SK-N-SH (cell line): Measurements from ENCODE around the gene PARD3. TPM values are rescaled to one million over a fixed set of nuclear protein-coding genes. Genes with fewer than 3 reads are reported as not detected.
"Not testable (repeated sequence)": the region's sequence is repeated elsewhere in the genome, so short reads cannot be mapped to it uniquely, and the experiment has no call there.

Source experiments
- CTCF ChIA-PET: fragments of 300-600, 350-600 bp; formaldehyde crosslinking; extraction: SDS; loops from one replicate; lab custom pipeline; 2021; lab: Yijun Ruan, JAX
- POLR2A ChIA-PET: fragments of 350-600 bp; sonication (Branson Sonifier 250); formaldehyde crosslinking; extraction: SDS; loops from one replicate; lab custom pipeline; 2020; ENCODE audit warnings: antibody characterized with exemption, inconsistent platforms; lab: Yijun Ruan, JAX
- DNase-seq: peaks from one replicate; pipeline ENCODE4 v3.0.0; 2012
- H2AFZ ChIP-seq: fragments of 200-600 bp; sonication (generic); 2 replicates; pipeline ENCODE4 v1.8.1; 2016; ENCODE audit warnings: antibody characterized with exemption, mild to moderate bottlenecking, low read depth
- H3F3A ChIP-seq: fragments of 200-600 bp; sonication (generic); replicated peaks from 2 replicates; pipeline ENCODE3; 2016; ENCODE audit warnings: antibody characterized with exemption, mild to moderate bottlenecking; ENCODE audit not compliant: insufficient read depth
- H3K27ac ChIP-seq, 2 experiments: fragments of 200-500 bp in 1 of 2; fragments of 200-600 bp in 1 of 2; sonication (Bioruptor generic) in 1 of 2; sonication (generic), shearing (Covaris generic) in 1 of 2; 2 replicates each; pipeline versions ENCODE4 v1.5.1 to v1.6.1; 2014 to 2016; ENCODE audit warnings: low read depth in 2 of 2, inconsistent platforms in 1 of 2, low read length in 1 of 2, mild to moderate bottlenecking in 1 of 2, mixed read lengths in 1 of 2
- H3K27me3 ChIP-seq: fragments of 200-600 bp; sonication (generic), shearing (Covaris generic); 2 replicates; pipeline ENCODE4 v1.6.1; 2016; ENCODE audit warnings: mixed run types; ENCODE audit not compliant: insufficient read depth
- H3K36me3 ChIP-seq, 2 experiments: fragments of 200-500 bp in 1 of 2; fragments of 200-600 bp in 1 of 2; sonication (Bioruptor generic) in 1 of 2; sonication (generic) in 1 of 2; replicated peaks in 1 of 2; 2 replicates each; pipeline versions ENCODE3 to v1.5.1; 2014 to 2016; ENCODE audit warnings: low read length in 1 of 2, mild to moderate bottlenecking in 1 of 2; ENCODE audit not compliant: insufficient read depth in 2 of 2, control insufficient read depth in 1 of 2
- H3K4me1 ChIP-seq, 2 experiments: fragments of 200-500 bp in 1 of 2; fragments of 200-600 bp in 1 of 2; sonication (Bioruptor generic) in 1 of 2; sonication (generic), shearing (Covaris generic) in 1 of 2; 2 replicates each; pipeline versions ENCODE4 v1.5.1 to v1.6.1; 2014 to 2016; ENCODE audit warnings: low read depth in 1 of 2, low read length in 1 of 2, mixed run types in 1 of 2; ENCODE audit not compliant: insufficient read depth in 2 of 2, control insufficient read depth in 1 of 2
- H3K4me2 ChIP-seq: fragments of 200-600 bp; sonication (generic), shearing (Covaris generic); 2 replicates; pipeline ENCODE4 v1.6.1; 2017; ENCODE audit warnings: mixed run types
- H3K4me3 ChIP-seq, 2 experiments: fragments of 200-500 bp in 1 of 2; fragments of 200-600 bp in 1 of 2; sonication (Bioruptor generic) in 1 of 2; sonication (generic), shearing (Covaris generic) in 1 of 2; 2 replicates each; pipeline versions ENCODE4 v1.5.1 to v1.8.1; 2014 to 2016; ENCODE audit warnings: low read depth in 2 of 2, inconsistent platforms in 1 of 2, low read length in 1 of 2, mild to moderate bottlenecking in 1 of 2, mixed read lengths in 1 of 2, moderate library complexity in 1 of 2
- H3K79me2 ChIP-seq: fragments of 200-600 bp; sonication (generic); 2 replicates; pipeline ENCODE4 v1.8.1; 2017; ENCODE audit warnings: mild to moderate bottlenecking; ENCODE audit not compliant: insufficient read depth
- H3K9ac ChIP-seq: fragments of 200-600 bp; sonication (generic); 2 replicates; pipeline ENCODE4 v1.6.1; 2017; ENCODE audit warnings: mixed run types
- H3K9me2 ChIP-seq: fragments of 200-600 bp; sonication (generic); 2 replicates; pipeline ENCODE4 v1.6.1; 2017; ENCODE audit warnings: mixed run types
- H3K9me3 ChIP-seq: fragments of 200-600 bp; sonication (generic); 2 replicates; pipeline ENCODE4 v1.6.1; 2017; ENCODE audit warnings: mixed run types, mild to moderate bottlenecking, moderate library complexity
- H4K20me1 ChIP-seq: fragments of 200-600 bp; sonication (generic); 2 replicates; pipeline ENCODE4 v1.6.1; 2017; ENCODE audit warnings: mild to moderate bottlenecking, mixed run types; ENCODE audit not compliant: insufficient read depth
- CTCF ChIP-seq: fragments of 200-600 bp; sonication (generic); IDR thresholded peaks from 2 replicates; pipeline ENCODE4 v1.6.1; 2017; ENCODE audit warnings: antibody characterized with exemption, mild to moderate bottlenecking, moderate library complexity
- EP300 ChIP-seq, 2 experiments: IDR thresholded peaks; 2 replicates each; pipeline versions ENCODE4 v1.4.0 to v1.6.1; 2012; ENCODE audit warnings: borderline replicate concordance in 1 of 2, low read depth in 1 of 2, low read length in 1 of 2
- EZH2phosphoT487 ChIP-seq: fragments of 200-600 bp; sonication (generic); IDR thresholded peaks from 2 replicates; pipeline ENCODE4 v1.6.1; 2017; ENCODE audit warnings: low read depth, mixed run types, mild to moderate bottlenecking, antibody characterized with exemption, moderate library complexity, borderline replicate concordance
- FOSL2 ChIP-seq: IDR thresholded peaks from 2 replicates; pipeline ENCODE4 v1.4.0; 2012; ENCODE audit warnings: low read depth, mild to moderate bottlenecking, moderate library complexity, borderline replicate concordance
- FOXJ3 ChIP-seq: sonication (generic); formaldehyde crosslinking; IDR thresholded peaks from 2 replicates; pipeline ENCODE4 v1.5.1; 2020; ENCODE audit warnings: mild to moderate bottlenecking, missing genetic modification reagents
- FOXM1 ChIP-seq: IDR thresholded peaks from 2 replicates; pipeline ENCODE4 v1.4.0; 2012; ENCODE audit warnings: low read depth, mild to moderate bottlenecking
- GATA2 ChIP-seq: sonication (generic); formaldehyde crosslinking; IDR thresholded peaks from 2 replicates; pipeline ENCODE4 v1.5.0; 2020; ENCODE audit warnings: mild to moderate bottlenecking, missing genetic modification reagents
- IRF3 ChIP-seq: fragments of 150-350 bp; IDR thresholded peaks from 2 replicates; pipeline ENCODE4 v1.6.1; 2016; ENCODE audit warnings: mild to moderate bottlenecking, low read depth, low read length
- JUND ChIP-seq: IDR thresholded peaks from 2 replicates; pipeline ENCODE4 v1.4.0; 2012
- MEF2A ChIP-seq: IDR thresholded peaks from 2 replicates; pipeline ENCODE4 v1.4.0; 2012; ENCODE audit warnings: low read depth, borderline replicate concordance
- NFIC ChIP-seq: IDR thresholded peaks from 2 replicates; pipeline ENCODE4 v1.4.0; 2012; ENCODE audit warnings: borderline replicate concordance
- NRF1 ChIP-seq: IDR thresholded peaks from 2 replicates; pipeline ENCODE4 v1.6.1; 2012; ENCODE audit warnings: low read depth, mild to moderate bottlenecking, low read length
- PBX3 ChIP-seq: IDR thresholded peaks from 2 replicates; pipeline ENCODE4; 2012
- REST ChIP-seq: IDR thresholded peaks from 2 replicates; pipeline ENCODE4 v1.6.1; 2012; ENCODE audit warnings: mild to moderate bottlenecking, low read depth, low read length, moderate library complexity
- RFX5 ChIP-seq: IDR thresholded peaks from 2 replicates; pipeline ENCODE4 v1.6.1; 2012; ENCODE audit warnings: mild to moderate bottlenecking, improper control_type of control experiment, low read length
- TEAD4 ChIP-seq: IDR thresholded peaks from 2 replicates; pipeline ENCODE4 v1.4.0; 2012; ENCODE audit warnings: mild to moderate bottlenecking, borderline replicate concordance; ENCODE audit not compliant: insufficient read depth
- YY1 ChIP-seq: IDR thresholded peaks from 2 replicates; pipeline ENCODE4 v1.4.0; 2012; ENCODE audit warnings: low read depth, mild to moderate bottlenecking
- WGBS: methylation state at CpG from one replicate; pipeline ENCODE4 v1.1.6; 2017; ENCODE audit warnings: low lambda C conversion rate; 5-methylcytosine and 5-hydroxymethylcytosine counted together
- polyA plus RNA-seq, 3 experiments: library from polyadenylated mRNA; depleted of rRNA; stranded (reverse); fragments of >200 nt; gene quantifications; 2 replicates each; pipeline ENCODE4 v1.2.3, GENCODE V29; 2012

PARD3 gene
- polyA plus RNA-seq, 1 of the 3 experiments (the other 2 are of a cell fraction) = 29.4 TPM

GRCh38 chr10:34273340-34273739 lies 541.8 kb downstream of the PARD3 start (continued):
- TF ChIP-seq REST (no peak), FOXJ3 (CRISPR knock-in tag) (no peak), NFIC (no peak), RFX5 (no peak), YY1 (no peak)
- TF ChIP-seq, all 33 proteins: peak for 0

GRCh38 chr10:34272316-34272715 lies 542.8 kb downstream of the PARD3 start:
- ChIA-PET POLR2A (no interaction called here), CTCF (no interaction called here)
- Histone ChIP-seq H3K9me2 (no peaks in the 10 kb centered on the region), H3K9me3 (no peaks in the 10 kb centered on the region), H3K4me3 (no peak overlapping the region), H2AFZ (no peak overlapping the region), H3K9ac (no peak overlapping the region), H3K36me3 (peaks cover 0 to 21% of the 10 kb centered on the region in 2 experiments), H3K4me2 (no peak overlapping the region), H3K27ac (no peak overlapping the region), H3K4me1 (no peaks in the 10 kb centered on the region), H3K27me3 (no peaks in the 10 kb centered on the region), H3F3A (no peaks in the 10 kb centered on the region), H4K20me1 (no peaks in the 10 kb centered on the region), H3K79me2 (no peaks in the 10 kb centered on the region)
- DNase-seq = no peak
- 97% methylated on average over 3 of the region's 3 CpGs for WGBS
- TF ChIP-seq GATA2 (CRISPR knock-in tag) (no peak), FOXJ3 (CRISPR knock-in tag) (no peak), CTCF (no peak), NFIC (no peak), PBX3 (no peak), MEF2A (no peak), EP300 (IDR thresholded peaks at IDR 0.05; ENCODE audit: borderline replicate concordance in 1 of 2, low read depth in 1 of 2, low read length in 1 of 2) (no peak), IRF3 (no peak), FOXM1 (no peak), EZH2phosphoT487 (no peak), FOSL2 (no peak), NRF1 (no peak), TEAD4 (no peak), JUND (no peak)

GRCh38 chr10:34268410-34268809 lies 546.7 kb downstream of the PARD3 start:
- H3K4me3 ChIP-seq, H3K9ac ChIP-seq, H4K20me1 ChIP-seq, H3K4me1 ChIP-seq, DNase-seq, H3K9me2 ChIP-seq, H3K27me3 ChIP-seq, H3F3A ChIP-seq, H3K4me2 ChIP-seq, H3K79me2 ChIP-seq, CTCF ChIA-PET, POLR2A ChIA-PET, H3K9me3 ChIP-seq, H2AFZ ChIP-seq, H3K27ac ChIP-seq: not testable (repeated sequence)
- H3K36me3 ChIP-seq = peaks cover 0 to 16% of the 10 kb centered on the region in 2 experiments
- WGBS = 83% methylated on average over 2 of the region's 2 CpGs
